WTC11 (cell line): ENCODE results near the gene STAT1. TPM values are rescaled to one million over a fixed set of nuclear protein-coding genes. Genes with fewer than 3 reads are reported as not detected.

Experiments used
- ATAC-seq: fragments of 200-7000 bp; cut with Tn5 transposase; 2 replicates; pipeline ENCODE4 v1.10.0; 2021; ENCODE audit warnings: mild to moderate bottlenecking, moderate library complexity
- CTCF ChIA-PET: fragments of 300-600 bp; sonication (Branson Sonifier 250); formaldehyde crosslinking; loops from one replicate; lab custom pipeline; 2021; ENCODE audit warnings: antibody characterized with exemption; lab: Charles Lee
- POLR2A ChIA-PET: fragments of 350-600 bp; sonication (Branson Sonifier 250); formaldehyde crosslinking; loops from one replicate; lab custom pipeline; 2021; ENCODE audit warnings: antibody characterized with exemption; lab: Charles Lee
- DNase-seq: peaks from one replicate; pipeline ENCODE4 v3.0.0; 2021; ENCODE audit warnings: low spot score
- H3K27ac Mint-ChIP-seq: 2 replicates; pipeline ENCODE4 v1.8.0; 2021; ENCODE audit warnings: mixed read lengths
- H3K27me3 Mint-ChIP-seq: 2 replicates; pipeline ENCODE4 v1.8.0; 2021; ENCODE audit warnings: low read depth, mild to moderate bottlenecking, moderate library complexity, mixed read lengths
- H3K36me3 Mint-ChIP-seq: 2 replicates; pipeline ENCODE4 v1.8.0; 2021; ENCODE audit warnings: mixed read lengths
- H3K4me1 Mint-ChIP-seq: 2 replicates; pipeline ENCODE4 v1.8.0; 2022; ENCODE audit warnings: mixed read lengths
- H3K4me3 Mint-ChIP-seq: 2 replicates; pipeline ENCODE4 v1.8.0; 2021; ENCODE audit warnings: mild to moderate bottlenecking, moderate library complexity, mixed read lengths
- H3K9me3 Mint-ChIP-seq: 2 replicates; pipeline ENCODE4 v1.8.0; 2021; ENCODE audit warnings: mixed read lengths
- CREB1 ChIP-seq: sonication (generic); formaldehyde crosslinking; IDR thresholded peaks from 2 replicates; pipeline ENCODE4 v1.8.0; 2023; ENCODE audit warnings: mild to moderate bottlenecking, missing genetic modification reagents
- ELF4 ChIP-seq: sonication (generic); formaldehyde crosslinking; IDR thresholded peaks from 2 replicates; pipeline ENCODE4 v1.8.1; 2022; ENCODE audit warnings: low read depth, mild to moderate bottlenecking, moderate library complexity, missing genetic modification reagents
- ESRRA ChIP-seq: sonication (generic); formaldehyde crosslinking; IDR thresholded peaks from 2 replicates; pipeline ENCODE4 v1.8.1; 2022; ENCODE audit warnings: mild to moderate bottlenecking, missing genetic modification reagents, borderline replicate concordance
- FOXJ3 ChIP-seq: sonication (generic); formaldehyde crosslinking; IDR thresholded peaks from 2 replicates; pipeline ENCODE4 v1.9.0; 2021; ENCODE audit warnings: missing genetic modification reagents, mild to moderate bottlenecking, borderline replicate concordance
- GTF2I ChIP-seq: fragments of 250-450 bp; sonication (Bioruptor Pico); conservative IDR thresholded peaks from 2 replicates; pipeline ENCODE4 v1.4.0; 2021; ENCODE audit warnings: mild to moderate bottlenecking
- IRF2 ChIP-seq: sonication (generic); formaldehyde crosslinking; IDR thresholded peaks from 2 replicates; pipeline ENCODE4 v1.8.0; 2022; ENCODE audit warnings: low read depth, missing genetic modification reagents, borderline replicate concordance
- JAZF1 ChIP-seq: fragments of 250-450 bp; sonication (Bioruptor Pico); IDR thresholded peaks from 2 replicates; pipeline ENCODE4 v1.9.0; 2021; ENCODE audit warnings: moderate library complexity, mild to moderate bottlenecking, inconsistent platforms
- KAT7 ChIP-seq: sonication (generic); formaldehyde crosslinking; IDR thresholded peaks from 2 replicates; pipeline ENCODE4 v1.8.1; 2023; ENCODE audit warnings: missing genetic modification reagents, mild to moderate bottlenecking, borderline replicate concordance
- SMAD4 ChIP-seq: sonication (generic); formaldehyde crosslinking; IDR thresholded peaks from 2 replicates; pipeline ENCODE4 v1.8.0; 2022; ENCODE audit warnings: mild to moderate bottlenecking, missing genetic modification reagents
- TEAD4 ChIP-seq: sonication (generic); formaldehyde crosslinking; IDR thresholded peaks from 2 replicates; pipeline ENCODE4 v1.8.0; 2022; ENCODE audit warnings: mild to moderate bottlenecking, missing genetic modification reagents
- ZNF219 ChIP-seq: sonication (generic); formaldehyde crosslinking; IDR thresholded peaks from 2 replicates; pipeline ENCODE4 v1.8.0; 2023; ENCODE audit warnings: missing genetic modification reagents, mild to moderate bottlenecking, borderline replicate concordance
- ZNF396 ChIP-seq: fragments of 250-450 bp; sonication (Bioruptor Pico); IDR thresholded peaks from 2 replicates; pipeline ENCODE4 v1.8.0; 2021; ENCODE audit warnings: mild to moderate bottlenecking, moderate library complexity, borderline replicate concordance
- ZNF671 ChIP-seq: fragments of 250-450 bp; sonication (Bioruptor Pico); IDR thresholded peaks from 2 replicates; pipeline ENCODE4 v1.8.0; 2021; ENCODE audit warnings: mild to moderate bottlenecking
- total RNA-seq: library from RNA; stranded (reverse); gene quantifications from 3 replicates; pipeline ENCODE4 v1.2.3, GENCODE V29; 2021
- TF ChIP-seq, protein P1 (sequence below): sonication (generic); formaldehyde crosslinking; IDR thresholded peaks from 2 replicates; pipeline ENCODE4 v1.8.0; 2023; ENCODE audit warnings: missing genetic modification reagents, mild to moderate bottlenecking, borderline replicate concordance
- TF ChIP-seq, protein P2 (sequence below): sonication (generic); formaldehyde crosslinking; IDR thresholded peaks from 2 replicates; pipeline ENCODE4 v1.8.1; 2023; ENCODE audit warnings: mild to moderate bottlenecking, missing genetic modification reagents, moderate library complexity
- TF ChIP-seq, protein P3 (sequence below): fragments of 250-450 bp; sonication (Bioruptor Pico); conservative IDR thresholded peaks from 2 replicates; pipeline ENCODE4 v1.9.0; 2021; ENCODE audit warnings: mild to moderate bottlenecking
- TF ChIP-seq, protein P4 (sequence below): sonication (generic); formaldehyde crosslinking; IDR thresholded peaks from 2 replicates; pipeline ENCODE4 v1.8.1; 2022; ENCODE audit warnings: mild to moderate bottlenecking, moderate library complexity, missing genetic modification reagents
- TF ChIP-seq, protein P5 (sequence below): sonication (generic); formaldehyde crosslinking; IDR thresholded peaks from 2 replicates; pipeline ENCODE4 v1.8.1; 2022; ENCODE audit warnings: low read depth, missing genetic modification reagents, borderline replicate concordance
- TF ChIP-seq, protein P6 (sequence below): fragments of 200-600 bp; IDR thresholded peaks from 2 replicates; pipeline ENCODE4 v1.8.0; 2022; ENCODE audit warnings: antibody characterized with exemption

The STAT1 gene
- total RNA-seq, 1 experiment from 2014 or later: 36.1 TPM

DNA sequence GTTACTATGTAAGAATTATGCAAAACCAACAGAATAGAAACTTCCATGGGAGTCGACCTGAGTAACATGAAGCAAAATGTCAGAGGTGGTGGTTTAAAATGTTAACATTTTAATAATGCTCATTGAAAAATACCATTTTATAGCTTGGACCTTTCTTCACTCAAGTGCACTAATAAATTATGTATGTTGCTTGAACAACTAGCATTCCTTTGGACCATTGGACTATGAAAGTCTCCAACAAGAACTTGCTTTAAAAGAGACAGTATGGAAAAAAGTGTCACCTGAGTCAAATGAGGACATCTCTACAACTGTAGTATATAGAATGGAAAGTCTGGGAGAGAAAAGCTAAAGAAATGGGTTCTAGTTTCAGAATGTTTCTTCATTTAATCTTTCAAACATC, 81.5 kb downstream of the STAT1 start (continued):
- TF ChIP-seq, protein P1, sequence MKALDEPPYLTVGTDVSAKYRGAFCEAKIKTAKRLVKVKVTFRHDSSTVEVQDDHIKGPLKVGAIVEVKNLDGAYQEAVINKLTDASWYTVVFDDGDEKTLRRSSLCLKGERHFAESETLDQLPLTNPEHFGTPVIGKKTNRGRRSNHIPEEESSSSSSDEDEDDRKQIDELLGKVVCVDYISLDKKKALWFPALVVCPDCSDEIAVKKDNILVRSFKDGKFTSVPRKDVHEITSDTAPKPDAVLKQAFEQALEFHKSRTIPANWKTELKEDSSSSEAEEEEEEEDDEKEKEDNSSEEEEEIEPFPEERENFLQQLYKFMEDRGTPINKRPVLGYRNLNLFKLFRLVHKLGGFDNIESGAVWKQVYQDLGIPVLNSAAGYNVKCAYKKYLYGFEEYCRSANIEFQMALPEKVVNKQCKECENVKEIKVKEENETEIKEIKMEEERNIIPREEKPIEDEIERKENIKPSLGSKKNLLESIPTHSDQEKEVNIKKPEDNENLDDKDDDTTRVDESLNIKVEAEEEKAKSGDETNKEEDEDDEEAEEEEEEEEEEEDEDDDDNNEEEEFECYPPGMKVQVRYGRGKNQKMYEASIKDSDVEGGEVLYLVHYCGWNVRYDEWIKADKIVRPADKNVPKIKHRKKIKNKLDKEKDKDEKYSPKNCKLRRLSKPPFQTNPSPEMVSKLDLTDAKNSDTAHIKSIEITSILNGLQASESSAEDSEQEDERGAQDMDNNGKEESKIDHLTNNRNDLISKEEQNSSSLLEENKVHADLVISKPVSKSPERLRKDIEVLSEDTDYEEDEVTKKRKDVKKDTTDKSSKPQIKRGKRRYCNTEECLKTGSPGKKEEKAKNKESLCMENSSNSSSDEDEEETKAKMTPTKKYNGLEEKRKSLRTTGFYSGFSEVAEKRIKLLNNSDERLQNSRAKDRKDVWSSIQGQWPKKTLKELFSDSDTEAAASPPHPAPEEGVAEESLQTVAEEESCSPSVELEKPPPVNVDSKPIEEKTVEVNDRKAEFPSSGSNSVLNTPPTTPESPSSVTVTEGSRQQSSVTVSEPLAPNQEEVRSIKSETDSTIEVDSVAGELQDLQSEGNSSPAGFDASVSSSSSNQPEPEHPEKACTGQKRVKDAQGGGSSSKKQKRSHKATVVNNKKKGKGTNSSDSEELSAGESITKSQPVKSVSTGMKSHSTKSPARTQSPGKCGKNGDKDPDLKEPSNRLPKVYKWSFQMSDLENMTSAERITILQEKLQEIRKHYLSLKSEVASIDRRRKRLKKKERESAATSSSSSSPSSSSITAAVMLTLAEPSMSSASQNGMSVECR (CRISPR knock-in tag): no peak
- TF ChIP-seq ZNF671: no peak

DNA sequence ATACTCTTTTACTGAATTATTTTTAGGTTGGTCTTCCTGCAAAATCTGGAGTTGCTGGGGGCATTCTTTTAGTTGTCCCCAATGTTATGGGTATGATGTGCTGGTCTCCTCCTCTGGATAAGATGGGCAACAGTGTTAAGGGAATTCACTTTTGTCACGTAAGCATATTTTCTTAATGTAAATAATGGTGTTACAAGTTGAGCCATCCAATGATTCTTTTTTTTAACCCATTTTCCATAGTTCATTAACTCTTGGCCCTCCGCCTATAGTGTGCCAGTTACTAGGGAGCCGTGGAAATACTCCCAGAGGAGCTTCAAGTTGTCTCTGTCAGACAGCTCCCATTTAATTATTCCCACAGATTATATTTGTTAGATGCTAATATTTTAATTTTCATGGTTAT, 83.6 kb downstream of the STAT1 start:
- no peak for DNase-seq
- TF ChIP-seq, protein P2, sequence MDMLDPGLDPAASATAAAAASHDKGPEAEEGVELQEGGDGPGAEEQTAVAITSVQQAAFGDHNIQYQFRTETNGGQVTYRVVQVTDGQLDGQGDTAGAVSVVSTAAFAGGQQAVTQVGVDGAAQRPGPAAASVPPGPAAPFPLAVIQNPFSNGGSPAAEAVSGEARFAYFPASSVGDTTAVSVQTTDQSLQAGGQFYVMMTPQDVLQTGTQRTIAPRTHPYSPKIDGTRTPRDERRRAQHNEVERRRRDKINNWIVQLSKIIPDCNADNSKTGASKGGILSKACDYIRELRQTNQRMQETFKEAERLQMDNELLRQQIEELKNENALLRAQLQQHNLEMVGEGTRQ (CRISPR knock-in tag): no peak
- TF ChIP-seq SMAD4: no peak
- TF ChIP-seq FOXJ3 (CRISPR knock-in tag): no peak
- TF ChIP-seq, protein P3, sequence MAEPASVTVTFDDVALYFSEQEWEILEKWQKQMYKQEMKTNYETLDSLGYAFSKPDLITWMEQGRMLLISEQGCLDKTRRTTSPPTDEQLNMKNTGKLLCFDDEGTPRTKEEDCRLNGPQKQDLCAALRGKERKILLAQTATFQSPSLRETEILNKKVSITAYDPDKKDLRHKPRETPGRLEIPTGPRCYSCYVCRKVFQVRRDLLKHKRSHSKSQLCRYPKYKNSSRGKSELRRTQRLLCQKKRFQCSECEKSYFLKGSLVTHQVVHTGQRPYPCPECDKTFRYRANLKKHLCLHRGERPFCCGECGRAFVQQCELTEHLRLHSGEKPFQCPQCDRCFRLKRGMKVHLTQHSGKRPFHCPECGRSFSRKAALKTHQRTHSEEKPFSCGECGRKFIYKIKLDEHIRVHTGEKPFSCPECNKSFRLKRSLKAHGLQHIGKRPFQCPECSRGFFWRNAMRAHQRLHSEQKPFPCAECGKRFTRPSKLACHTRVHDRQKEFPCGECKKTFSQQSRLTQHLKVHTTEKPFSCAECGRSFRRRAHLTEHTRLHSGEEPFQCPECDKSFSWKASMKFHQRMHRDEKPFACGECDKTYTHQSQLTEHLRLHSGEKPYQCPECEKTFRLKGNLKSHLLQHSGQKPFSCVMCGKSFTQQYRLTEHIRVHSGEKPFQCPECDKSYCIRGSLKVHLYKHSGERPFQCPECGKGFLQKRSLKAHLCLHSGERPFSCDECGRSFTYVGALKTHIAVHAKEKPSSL (CRISPR knock-in tag): no peak
- CTCF ChIA-PET: no interaction called here
- Mint-ChIP-seq H3K4me1 (peaks cover 38% of the 10 kb centered on the region), H3K9me3 (no peaks in the 10 kb centered on the region), H3K4me3 (no peak overlapping the region), H3K36me3 (peaks cover 24% of the 10 kb centered on the region), H3K27ac (0 out of 2 replicates have a peak overlapping the region, but pooled peaks have one; percentile 24), H3K27me3 (no peaks in the 10 kb centered on the region)
- ATAC-seq: no peak
- POLR2A ChIA-PET: no interaction called here

DNA sequence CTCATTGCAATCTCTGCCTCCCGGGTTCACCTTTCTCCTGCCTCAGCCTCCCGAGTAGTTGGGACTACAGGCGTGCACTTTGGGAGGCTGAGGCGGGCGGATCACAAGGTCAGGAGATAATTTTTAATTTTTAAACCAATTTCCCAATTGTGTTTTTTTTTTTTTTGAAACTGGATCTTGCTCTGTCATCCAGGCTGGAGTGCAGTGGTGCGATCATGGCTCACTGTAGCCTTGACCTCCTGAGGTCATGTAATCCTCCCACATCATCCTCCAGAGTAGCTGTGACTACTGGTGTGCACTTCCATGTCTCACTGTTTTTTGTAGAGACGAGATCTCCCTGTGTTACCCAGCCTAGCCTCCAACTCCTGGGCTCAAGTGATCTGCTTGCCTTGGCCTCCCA, 84.1 kb downstream of the STAT1 start:
- peaks cover 26% of the 10 kb centered on the region for H3K36me3 Mint-ChIP-seq
- ChIA-PET CTCF (interaction anchor here (0.7 kb wide), 1 partner anchor 67 kb away, joined by 3 read pairs; no protein-coding TSS in a partner anchor), POLR2A (no interaction called here)
- no peaks in the 10 kb centered on the region for H3K9me3 Mint-ChIP-seq
- peaks cover 34% of the 10 kb centered on the region for H3K4me1 Mint-ChIP-seq
- H3K4me3 Mint-ChIP-seq: no peak overlapping the region
- ATAC-seq (no peak), DNase-seq (no peak)
- no peaks in the 10 kb centered on the region for H3K27me3 Mint-ChIP-seq
- peak overlapping the region; percentile 92 for H3K27ac Mint-ChIP-seq
- no peak for TF ChIP-seq JAZF1 (CRISPR knock-in tag)
- no peak for TF ChIP-seq TEAD4 (CRISPR knock-in tag)
- no peak for TF ChIP-seq CREB1

DNA sequence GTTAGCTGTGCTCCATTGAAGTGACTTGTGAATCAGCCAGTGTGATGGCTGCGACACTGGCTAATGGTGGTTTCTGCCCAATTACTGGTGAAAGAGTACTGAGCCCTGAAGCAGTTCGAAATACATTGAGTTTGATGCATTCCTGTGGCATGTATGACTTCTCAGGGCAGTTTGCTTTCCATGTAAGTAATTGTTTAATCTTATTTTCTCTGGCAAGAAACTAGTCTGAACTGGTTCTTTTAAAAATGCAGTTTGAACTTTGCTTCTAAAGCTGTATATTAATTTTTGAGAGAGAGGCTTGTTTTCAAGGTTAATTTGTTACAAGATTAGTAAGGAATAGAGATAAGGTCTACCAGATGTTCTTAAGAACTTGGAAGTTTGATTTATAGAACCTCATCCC, 86.7 kb downstream of the STAT1 start:
- H3K36me3 Mint-ChIP-seq: peaks cover 48% of the 10 kb centered on the region
- no peak for DNase-seq
- no peaks in the 10 kb centered on the region for H3K9me3 Mint-ChIP-seq
- H3K4me1 Mint-ChIP-seq: peaks cover 18% of the 10 kb centered on the region
- ChIA-PET CTCF (no interaction called here), POLR2A (no interaction called here)
- peak overlapping the region; percentile 39; the same call in 1 of the 2 replicates for H3K27ac Mint-ChIP-seq
- no peak for ATAC-seq
- H3K4me3 Mint-ChIP-seq: no peak overlapping the region
- H3K27me3 Mint-ChIP-seq: no peaks in the 10 kb centered on the region
- TF ChIP-seq, protein P4, sequence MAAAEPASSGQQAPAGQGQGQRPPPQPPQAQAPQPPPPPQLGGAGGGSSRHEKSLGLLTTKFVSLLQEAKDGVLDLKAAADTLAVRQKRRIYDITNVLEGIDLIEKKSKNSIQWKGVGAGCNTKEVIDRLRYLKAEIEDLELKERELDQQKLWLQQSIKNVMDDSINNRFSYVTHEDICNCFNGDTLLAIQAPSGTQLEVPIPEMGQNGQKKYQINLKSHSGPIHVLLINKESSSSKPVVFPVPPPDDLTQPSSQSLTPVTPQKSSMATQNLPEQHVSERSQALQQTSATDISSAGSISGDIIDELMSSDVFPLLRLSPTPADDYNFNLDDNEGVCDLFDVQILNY (CRISPR knock-in tag): no peak
- TF ChIP-seq, protein P5, sequence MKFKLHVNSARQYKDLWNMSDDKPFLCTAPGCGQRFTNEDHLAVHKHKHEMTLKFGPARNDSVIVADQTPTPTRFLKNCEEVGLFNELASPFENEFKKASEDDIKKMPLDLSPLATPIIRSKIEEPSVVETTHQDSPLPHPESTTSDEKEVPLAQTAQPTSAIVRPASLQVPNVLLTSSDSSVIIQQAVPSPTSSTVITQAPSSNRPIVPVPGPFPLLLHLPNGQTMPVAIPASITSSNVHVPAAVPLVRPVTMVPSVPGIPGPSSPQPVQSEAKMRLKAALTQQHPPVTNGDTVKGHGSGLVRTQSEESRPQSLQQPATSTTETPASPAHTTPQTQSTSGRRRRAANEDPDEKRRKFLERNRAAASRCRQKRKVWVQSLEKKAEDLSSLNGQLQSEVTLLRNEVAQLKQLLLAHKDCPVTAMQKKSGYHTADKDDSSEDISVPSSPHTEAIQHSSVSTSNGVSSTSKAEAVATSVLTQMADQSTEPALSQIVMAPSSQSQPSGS (CRISPR knock-in tag): no peak
- no peak for TF ChIP-seq ZNF396 (CRISPR knock-in tag)
- no peak for TF ChIP-seq GTF2I (CRISPR knock-in tag)
- TF ChIP-seq, protein P6, sequence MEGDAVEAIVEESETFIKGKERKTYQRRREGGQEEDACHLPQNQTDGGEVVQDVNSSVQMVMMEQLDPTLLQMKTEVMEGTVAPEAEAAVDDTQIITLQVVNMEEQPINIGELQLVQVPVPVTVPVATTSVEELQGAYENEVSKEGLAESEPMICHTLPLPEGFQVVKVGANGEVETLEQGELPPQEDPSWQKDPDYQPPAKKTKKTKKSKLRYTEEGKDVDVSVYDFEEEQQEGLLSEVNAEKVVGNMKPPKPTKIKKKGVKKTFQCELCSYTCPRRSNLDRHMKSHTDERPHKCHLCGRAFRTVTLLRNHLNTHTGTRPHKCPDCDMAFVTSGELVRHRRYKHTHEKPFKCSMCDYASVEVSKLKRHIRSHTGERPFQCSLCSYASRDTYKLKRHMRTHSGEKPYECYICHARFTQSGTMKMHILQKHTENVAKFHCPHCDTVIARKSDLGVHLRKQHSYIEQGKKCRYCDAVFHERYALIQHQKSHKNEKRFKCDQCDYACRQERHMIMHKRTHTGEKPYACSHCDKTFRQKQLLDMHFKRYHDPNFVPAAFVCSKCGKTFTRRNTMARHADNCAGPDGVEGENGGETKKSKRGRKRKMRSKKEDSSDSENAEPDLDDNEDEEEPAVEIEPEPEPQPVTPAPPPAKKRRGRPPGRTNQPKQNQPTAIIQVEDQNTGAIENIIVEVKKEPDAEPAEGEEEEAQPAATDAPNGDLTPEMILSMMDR: no peak
- no peak for TF ChIP-seq FOXJ3 (CRISPR knock-in tag)
- no peak for TF ChIP-seq IRF2
- TF ChIP-seq ZNF219 (CRISPR knock-in tag): no peak
- TF ChIP-seq ESRRA (CRISPR knock-in tag): no peak
- TF ChIP-seq ELF4 (CRISPR knock-in tag): no peak
- no peak for TF ChIP-seq KAT7 (CRISPR knock-in tag)
